Large intestine (tissue), 3 donors: ENCODE results near the gene UBC. TPM values are rescaled to one million over a fixed set of nuclear protein-coding genes. Genes with fewer than 3 reads are reported as not detected.

Experiments used
- DNase-seq, 2 donors: peaks; one replicate each; pipeline versions ENCODE4 v3.0.0 to v3.0.0-alpha.2; 2013
- H3K27ac ChIP-seq: one replicate; pipeline ENCODE4 v1.5.1; 2013; ENCODE audit warnings: low read length
- H3K27me3 ChIP-seq: 2 replicates; pipeline ENCODE4 v1.6.1; 2013; ENCODE audit warnings: low read length; ENCODE audit not compliant: control insufficient read depth, insufficient read depth
- H3K36me3 ChIP-seq: 2 replicates; pipeline ENCODE4 v1.6.1; 2013; ENCODE audit warnings: low read length; ENCODE audit not compliant: control insufficient read depth, insufficient read depth
- H3K4me1 ChIP-seq: one replicate; pipeline ENCODE4 v1.6.1; 2013; ENCODE audit warnings: low read length; ENCODE audit not compliant: control insufficient read depth, insufficient read depth
- H3K4me3 ChIP-seq: one replicate; pipeline ENCODE4 v1.5.1; 2013; ENCODE audit warnings: low read length
- H3K9me3 ChIP-seq: one replicate; pipeline ENCODE4 v1.6.1; 2013; ENCODE audit warnings: mild to moderate bottlenecking, low read depth, low read length, moderate library complexity; ENCODE audit not compliant: control insufficient read depth
- WGBS: methylation state at CpG from one replicate; pipeline ENCODE4 v1.1.5; 2013; ENCODE audit warnings: low lambda C conversion rate; ENCODE audit not compliant: insufficient coverage; 5-methylcytosine and 5-hydroxymethylcytosine counted together
- polyA plus RNA-seq: library from polyadenylated mRNA; unstranded; fragments of 120-200 nt; gene quantifications from one replicate; pipeline ENCODE4 v1.2.1, GENCODE V29; 2013

Gene UBC
- polyA plus RNA-seq, 1 donor = 763 TPM

DNA sequence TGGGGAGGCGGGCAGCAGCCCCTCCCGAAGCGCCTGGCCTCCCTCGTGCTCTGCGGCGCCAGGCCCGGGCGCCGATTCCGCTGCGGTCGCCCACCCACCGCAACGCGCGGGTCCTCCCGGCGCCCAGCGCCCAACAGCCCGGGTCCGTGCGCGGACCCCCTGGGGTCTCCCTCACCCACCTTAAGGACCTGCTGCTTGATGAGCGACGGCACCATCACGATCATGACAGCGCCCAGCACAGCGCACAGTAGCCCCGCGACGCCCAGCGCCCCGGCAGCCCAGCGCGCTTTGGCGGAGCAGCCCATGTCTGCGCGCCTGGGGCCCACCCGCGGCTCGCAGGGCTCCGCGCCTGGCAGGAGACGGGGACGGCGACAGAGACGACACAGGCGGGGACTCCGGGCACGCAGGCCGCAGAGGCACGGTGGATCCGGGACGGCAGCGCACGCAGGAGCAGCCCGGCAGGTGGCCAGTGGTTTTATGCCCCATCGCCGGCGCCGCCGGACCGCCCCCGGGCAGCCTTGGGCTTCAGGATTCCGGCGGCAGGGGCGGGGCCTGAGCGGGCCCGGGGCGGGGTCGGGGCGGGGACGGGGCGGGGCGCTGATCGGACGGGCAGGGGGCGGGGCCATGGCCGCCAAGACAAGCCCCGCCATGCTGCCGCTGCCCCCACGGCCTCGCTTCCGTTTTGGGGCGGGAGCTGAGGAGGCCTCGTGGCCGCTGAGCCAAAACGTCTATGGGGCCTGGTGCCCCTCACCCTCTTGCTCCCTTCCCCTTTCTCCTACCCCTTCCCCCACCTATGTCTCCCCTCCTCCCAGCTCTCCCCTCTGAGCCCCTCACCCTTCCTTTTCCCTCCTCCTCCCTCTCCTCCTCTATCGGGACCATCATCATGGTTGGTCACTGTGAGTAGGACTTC, 50.8 kb downstream of the UBC start, which contains the start of gene SCARB1:
Gene SCARB1, minus strand, starts transcription at position 449 of the 910 bp plus-strand sequence. Its CDS starts 144 bp downstream, at position 305.
- H3K4me1 ChIP-seq = peaks cover 14% of the 10 kb centered on the region

GRCh38 chr12:124862768-124863415, 51.6 kb downstream of the UBC start:
- WGBS = no CpG with 5 or more reads among the region's 22 CpGs
- Histone ChIP-seq H3K4me3 (peak overlapping the region; percentile 80), H3K36me3 (peaks cover 17% of the 10 kb centered on the region), H3K9me3 (no peaks in the 10 kb centered on the region), H3K27me3 (no peaks in the 10 kb centered on the region), H3K27ac (peak overlapping the region; percentile 74), H3K4me1 (peaks cover 14% of the 10 kb centered on the region)
- peak in 1 of 2 donors; percentile 71 for DNase-seq

More for the DNA sequence above, 50.8 kb downstream of the UBC start, which contains the start of gene SCARB1:
- peak; percentile 67 to 85 for DNase-seq
- Histone ChIP-seq H3K9me3 (no peaks in the 10 kb centered on the region), H3K36me3 (peaks cover 17% of the 10 kb centered on the region), H3K27ac (peak within 1 kb of the TSS; percentile 74), H3K4me3 (peak within 1 kb of the TSS; percentile 80), H3K27me3 (no peaks in the 10 kb centered on the region)
- no CpG with 5 or more reads among the region's 89 CpGs for WGBS

DNA sequence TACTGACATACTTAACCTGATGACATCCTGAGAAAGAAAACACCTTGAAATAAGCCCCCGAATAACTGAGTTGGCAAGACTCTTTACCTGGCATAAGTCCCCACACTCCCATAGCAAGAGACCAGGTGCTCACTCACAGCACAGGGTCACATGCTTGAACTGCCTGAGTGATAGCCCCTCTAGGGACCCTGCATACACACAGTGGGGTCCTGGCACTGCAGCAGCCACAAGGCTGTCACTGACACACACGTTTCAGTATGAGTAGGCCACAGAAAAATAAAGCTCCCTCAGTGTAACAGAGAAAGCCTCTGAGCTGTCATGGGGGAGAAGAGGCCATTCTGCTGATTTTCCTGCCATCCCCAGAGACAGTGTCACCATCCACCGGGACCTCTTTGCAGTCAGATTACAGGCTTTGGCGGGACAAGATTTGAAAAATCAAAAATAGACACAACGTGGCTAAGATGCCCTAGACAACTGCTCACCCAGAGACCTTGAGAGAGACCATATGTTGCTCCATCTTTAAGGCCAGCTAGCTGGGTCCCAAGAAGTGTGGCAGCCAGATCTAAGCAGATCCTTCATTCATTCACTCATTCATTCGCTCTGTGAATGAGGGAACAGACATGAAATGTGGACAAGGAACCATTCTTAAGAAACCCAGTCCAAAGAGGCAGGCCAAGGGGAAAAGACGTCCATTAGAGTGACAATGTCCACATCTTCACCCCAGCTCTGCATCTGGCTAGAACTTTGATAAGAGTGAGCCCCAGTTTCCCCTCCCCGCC, 52.4 kb downstream of the UBC start:
- Histone ChIP-seq H3K4me3 (peak overlapping the region; percentile 80), H3K4me1 (peaks cover 14% of the 10 kb centered on the region)
- DNase-seq = peak in 1 of 2 donors; percentile 6

More for the DNA sequence above, 52.4 kb downstream of the UBC start:
- no peaks in the 10 kb centered on the region for H3K27me3 ChIP-seq
- H3K27ac ChIP-seq = peak overlapping the region; percentile 74
- no CpG with 5 or more reads among the region's 8 CpGs for WGBS
- no peaks in the 10 kb centered on the region for H3K9me3 ChIP-seq
- peaks cover 20% of the 10 kb centered on the region for H3K36me3 ChIP-seq

Other genes starting within 250 kb of the UBC start
- 167 TPM for gene SCARB1, start 50.8 kb downstream of the UBC start, polyA plus RNA-seq
- gene DHX37, start 74.5 kb upstream of the UBC start, polyA plus RNA-seq = 8.9 TPM
- 29.1 TPM for gene BRI3BP, start 79.0 kb upstream of the UBC start, polyA plus RNA-seq
- gene AACS, start 150.8 kb upstream of the UBC start, polyA plus RNA-seq = 19.1 TPM